Measurements from ENCODE around the gene CDC42BPG.

The CDC42BPG gene

GRCh38 chr11:64863391-64864060, 19.1 kb upstream of the CDC42BPG start:
- no peak for DNase-seq

GRCh38 chr11:64862987-64863390, 18.5 kb upstream of the CDC42BPG start:
- DNase-seq, result no peak

DNA sequence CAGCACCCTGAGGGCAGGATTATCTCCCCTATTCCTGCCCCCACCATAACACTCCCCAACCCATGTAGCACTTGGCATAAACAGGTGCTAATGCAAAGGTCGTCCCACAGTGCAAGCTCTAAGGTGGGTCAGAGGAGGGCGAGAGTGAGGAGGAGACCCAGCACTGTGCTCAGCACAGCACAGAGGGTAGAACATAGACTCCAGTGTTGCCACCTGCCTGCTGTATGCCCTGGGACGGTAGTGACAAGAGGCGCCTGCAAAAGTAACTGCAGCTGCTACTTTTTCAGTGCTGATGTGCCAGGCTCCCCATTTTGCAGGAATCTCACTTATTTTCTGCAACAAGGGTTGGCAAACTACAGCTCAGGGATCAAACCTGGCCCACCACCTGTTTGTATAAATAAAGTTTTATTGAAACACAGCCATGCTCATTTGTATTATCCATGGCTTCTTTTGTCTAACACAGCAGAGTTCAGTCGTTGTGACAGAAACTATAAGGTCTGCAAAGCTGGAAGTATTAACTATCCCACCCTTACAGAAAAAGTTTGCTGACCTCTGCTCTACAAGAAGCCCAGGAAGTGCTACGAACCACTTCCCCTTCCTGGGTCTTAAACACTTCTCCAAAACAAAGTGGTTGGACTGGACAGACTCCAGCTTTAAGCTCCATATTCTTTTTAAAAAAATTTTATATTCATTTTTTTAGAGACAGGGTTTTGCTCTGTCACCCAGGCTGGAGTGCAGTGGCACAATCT, 16.9 kb upstream of the CDC42BPG start:
- no peak for DNase-seq

- DNase-seq, result no peak
These were observed 15.3 kb upstream of the CDC42BPG start for GRCh38 chr11:64859542-64860414.

DNA sequence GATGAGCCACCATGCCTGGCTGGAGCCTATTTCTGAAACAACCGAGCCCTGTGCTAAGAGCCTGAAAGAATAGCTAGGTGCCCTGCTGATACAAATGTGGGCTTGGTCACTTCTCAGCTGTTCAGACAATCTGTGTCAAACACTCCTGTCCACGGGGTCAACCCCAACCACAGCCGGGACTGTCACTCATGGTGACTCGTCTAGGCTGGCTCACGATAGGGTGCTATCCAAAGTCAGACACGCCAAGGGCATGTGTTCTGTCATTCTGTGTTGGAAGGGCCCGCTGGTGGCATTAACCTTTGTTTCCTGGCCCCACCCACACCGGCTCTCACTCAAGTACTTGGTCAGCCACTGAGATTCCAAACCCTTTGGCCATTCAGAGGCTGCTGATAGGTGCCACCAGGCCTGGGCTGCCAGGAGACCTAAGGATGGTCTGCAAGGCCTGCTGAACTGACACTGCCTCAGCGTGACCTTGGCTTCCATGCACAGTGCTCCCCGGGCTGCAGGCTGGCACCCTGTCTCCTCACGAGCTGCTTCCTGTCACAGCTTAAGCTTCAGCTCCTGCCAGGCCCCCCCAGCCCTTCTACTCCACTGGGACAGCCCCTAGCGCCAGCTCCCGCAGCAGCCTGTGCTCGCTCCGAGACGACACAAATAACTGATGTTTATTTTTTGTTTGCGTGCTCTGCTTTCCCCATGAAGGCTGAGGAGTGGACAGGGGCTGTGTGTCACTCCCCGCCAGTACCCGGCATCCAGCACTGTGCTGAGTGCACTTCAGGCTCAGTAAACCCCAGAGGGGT, 14.2 kb upstream of the CDC42BPG start:
- no peak for DNase-seq

DNA sequence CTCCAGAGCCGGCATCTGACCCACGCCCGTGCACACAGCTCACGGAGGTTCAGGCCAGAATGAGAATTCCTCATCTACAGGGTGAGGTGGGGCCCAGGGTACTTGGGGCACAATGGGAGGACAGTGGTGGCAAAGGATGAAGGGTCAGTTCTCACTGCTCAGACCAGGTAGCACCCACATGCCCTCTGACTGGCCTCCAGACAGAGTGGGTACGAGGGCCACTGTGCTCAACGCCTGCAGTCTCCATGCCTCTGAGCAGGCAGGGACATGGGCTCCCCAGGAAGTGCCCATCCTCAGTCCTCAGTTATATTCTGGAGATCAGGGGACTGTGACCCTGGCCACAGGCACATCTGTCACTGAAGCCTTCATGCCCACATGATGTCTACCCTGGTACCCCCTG, 13.0 kb upstream of the CDC42BPG start:
- DNase-seq, result no peak

- no peak for DNase-seq
These were observed 12.2 kb upstream of the CDC42BPG start for GRCh38 chr11:64856382-64857227.

- DNase-seq, result no peak
These were observed 11.3 kb upstream of the CDC42BPG start for GRCh38 chr11:64855596-64856304.

DNA sequence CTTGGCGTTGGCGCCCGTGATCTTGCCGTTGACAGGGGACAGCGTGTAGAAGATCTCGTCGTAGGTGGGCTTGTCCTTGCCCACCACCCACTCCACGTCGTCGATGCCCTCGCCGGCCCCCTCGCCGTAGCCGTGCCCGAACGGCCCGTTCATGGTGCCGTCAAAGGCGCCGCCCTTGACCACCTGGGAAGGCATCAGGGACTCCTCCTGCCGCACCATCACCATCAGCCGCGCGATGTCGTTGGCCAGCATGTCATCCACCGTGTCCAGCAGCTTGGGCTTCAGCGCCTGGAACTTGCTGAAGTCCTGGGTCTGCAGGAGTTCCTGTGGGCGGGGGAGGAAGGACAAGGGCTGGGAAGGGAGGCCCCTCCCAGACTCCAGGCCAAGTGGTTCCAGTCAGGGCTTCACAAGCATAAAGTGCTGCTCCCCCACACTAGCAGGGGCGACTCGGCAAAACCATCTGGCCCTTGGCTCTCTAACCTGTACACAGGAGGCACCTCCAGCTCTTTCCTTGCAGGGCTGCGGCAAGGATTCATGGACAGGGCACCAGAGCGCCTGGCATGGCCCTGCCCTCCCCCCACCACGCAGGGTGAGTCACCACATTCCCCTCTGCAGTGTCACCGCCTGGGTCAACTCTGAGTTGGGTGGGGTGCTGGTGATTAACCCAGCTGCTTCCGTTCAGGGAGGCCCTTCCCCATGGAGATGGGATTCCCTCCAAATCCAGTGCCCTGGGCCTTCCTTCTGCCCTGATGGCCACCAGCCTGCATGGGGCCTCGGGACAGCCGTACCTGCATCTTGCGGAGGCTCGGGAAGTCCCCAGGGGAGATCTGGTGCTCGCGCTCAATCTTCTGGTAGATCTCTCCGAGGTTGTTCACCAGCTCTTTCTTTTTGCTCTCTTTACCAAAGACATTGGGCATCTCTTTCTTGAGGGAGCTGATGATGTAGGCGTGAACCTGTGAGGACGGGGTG, 10.4 kb upstream of the CDC42BPG start:
- DNase-seq, result no peak

DNA sequence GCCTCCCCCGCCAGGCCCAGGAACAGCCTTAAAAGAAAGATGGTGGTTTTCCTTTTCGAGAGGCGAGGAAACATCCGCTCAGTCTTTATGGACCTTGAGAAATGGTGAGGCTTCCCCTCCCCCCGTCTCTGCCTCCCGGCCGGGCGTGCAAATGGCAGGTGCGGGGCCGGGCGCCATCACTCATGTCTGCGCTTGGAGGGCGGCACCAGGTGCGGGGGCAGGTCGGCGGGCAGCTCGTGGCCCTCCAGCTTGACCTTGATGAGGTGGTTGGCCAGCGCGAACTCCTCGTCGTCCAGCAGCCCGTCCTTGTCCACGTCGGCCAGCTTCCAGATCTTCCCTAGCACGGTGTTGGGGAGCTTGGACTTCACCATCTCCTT, 9.7 kb upstream of the CDC42BPG start:
- no peak for DNase-seq

GRCh38 chr11:64853709-64854108, 9.3 kb upstream of the CDC42BPG start:
- no peak for DNase-seq

- no peak for DNase-seq
These were observed 8.5 kb upstream of the CDC42BPG start for GRCh38 chr11:64852804-64853509.

DNA sequence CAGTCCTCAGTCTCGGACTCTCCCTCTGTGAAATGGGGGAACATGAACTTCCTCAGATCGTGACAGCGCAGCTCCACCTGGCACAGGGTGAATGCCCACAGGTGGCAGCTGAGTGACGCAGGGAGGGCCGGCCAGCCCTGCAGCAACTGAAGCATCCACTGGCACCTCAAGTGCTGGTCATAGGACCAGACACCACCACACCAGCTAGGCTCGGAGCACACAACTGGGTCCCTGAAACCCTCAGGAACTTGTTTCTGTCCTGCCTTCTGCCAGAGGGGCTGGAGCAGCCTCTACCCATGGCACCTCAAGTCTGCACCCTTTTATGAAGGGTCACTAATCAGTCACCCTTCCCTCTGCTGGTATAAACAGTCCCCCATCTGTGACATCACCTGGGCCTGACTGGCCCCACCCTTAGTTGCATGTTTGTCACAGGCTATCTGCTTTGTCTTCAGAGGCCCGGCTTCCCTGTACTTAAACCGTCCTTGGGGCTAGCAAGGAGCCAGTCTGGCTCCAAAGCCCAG, 7.4 kb upstream of the CDC42BPG start:
- no peak for DNase-seq

DNA sequence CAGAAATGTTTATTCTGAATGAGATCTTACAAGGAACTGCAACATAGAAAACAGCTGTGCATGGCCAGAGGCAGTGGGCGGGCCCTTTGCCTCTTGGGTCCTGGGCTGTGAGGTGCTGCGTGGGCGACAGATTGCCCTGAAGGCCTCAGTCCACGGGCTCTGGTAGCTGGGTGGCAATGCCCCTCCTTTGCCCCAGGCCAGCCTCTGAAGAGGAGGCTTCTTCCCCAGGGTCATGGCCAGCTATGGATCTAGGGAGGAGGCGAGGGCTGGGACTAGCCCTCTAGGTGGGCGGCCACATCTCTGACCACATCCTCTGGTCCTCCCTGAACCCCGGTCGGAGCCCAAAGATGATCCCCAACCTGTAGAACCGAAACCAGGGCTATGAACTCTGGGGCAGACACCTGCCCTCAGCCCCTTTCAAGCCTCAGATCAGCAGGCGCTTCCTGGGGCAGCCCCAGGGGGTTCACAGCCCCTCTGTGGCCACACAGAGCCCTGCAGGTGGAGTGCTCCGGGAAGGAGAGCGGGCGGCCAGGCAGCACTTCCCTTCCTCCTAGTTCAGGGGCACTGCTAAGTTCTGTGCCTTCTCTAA, 6.6 kb upstream of the CDC42BPG start:
- no peak for DNase-seq

- no peak for DNase-seq
These were observed 5.3 kb upstream of the CDC42BPG start for GRCh38 chr11:64849598-64850356.

DNA sequence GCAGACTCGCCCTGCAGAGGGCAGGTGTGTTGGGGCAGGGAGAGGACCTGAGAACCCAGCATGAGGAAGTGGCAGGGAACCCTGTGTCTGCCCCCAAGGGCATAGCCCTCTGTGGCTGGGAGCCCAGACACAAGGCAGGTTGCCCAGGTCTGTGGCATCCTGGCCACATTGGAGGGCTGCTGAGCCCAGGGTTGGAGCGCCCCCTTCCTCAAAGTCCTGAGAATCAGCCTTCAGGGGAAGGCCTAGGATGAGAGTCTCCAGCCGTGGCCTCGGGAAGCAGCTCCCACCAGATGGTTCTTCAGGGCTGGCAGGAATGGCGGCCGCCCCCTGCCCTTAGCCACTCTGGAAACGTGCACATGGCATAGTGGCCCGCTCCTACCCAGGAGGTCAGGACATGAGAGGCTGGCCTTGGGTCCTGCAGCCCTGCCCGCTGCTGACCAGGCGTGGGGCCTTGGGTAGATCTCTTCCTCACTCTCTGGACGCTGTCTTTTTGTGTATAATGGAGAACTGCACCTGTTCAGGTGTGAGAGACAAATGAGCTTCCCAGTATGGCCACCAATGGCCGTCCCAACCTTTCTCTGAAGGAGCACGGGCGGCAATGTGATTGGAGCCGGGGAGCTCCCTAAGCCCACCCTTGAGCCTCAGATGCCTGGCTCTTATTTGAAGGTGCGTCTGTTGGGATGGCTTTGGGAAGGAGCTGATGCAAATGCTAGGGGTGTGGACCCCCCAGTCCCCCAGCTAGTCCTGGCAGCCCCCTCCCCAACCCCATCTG, 4.6 kb upstream of the CDC42BPG start:
- no peak for DNase-seq

- DNase-seq, result no peak
These were observed 3.9 kb upstream of the CDC42BPG start for GRCh38 chr11:64848214-64848825.
